ENCODE data around the gene SIPA1L3. TPM values are rescaled to one million over a fixed set of nuclear protein-coding genes. Genes with fewer than 3 reads are reported as not detected.

The SIPA1L3 gene
- total and polyA plus RNA-seq, 2 experiments from 2014 or later: 9.3 to 30.3 TPM

DNA sequence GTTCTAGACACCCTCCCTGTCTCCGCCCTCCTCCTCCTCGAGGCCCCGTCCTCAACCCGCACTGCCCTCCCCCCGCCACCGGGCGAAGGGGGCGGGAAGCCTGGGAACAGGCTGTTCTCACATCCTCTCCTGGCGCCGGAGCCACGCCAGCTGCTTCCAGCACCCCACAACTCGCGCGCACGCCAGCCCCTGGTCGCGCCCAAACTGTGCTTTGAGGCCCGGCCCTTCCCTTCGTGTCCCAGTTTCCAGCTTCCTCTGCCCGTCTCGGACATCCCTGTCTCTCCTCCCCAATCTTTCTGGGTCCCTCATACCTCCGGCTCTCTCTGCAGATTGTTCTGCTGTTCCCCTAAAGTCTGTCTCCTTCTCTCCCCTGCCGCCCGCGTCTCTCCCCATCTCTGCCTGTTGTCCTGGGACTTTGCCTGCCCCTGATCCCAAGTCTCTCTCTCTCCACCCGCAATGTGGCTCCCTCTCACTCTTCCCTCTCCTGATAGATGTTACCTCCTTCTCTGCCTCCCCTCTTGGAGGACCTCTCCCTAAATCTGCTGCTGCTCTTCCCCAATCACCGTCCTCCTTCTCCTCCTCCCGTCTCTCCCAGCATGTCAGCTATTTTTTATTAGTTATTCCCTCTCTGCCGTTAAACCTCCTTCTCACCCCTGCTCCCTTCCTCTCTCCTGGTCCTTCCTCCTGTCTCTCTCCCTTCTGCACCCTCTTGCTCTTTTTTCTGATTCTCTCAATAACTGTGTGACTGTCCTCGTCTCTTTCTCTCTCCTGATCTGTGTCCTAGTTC lies 302.9 kb downstream of the SIPA1L3 start:
- Histone ChIP-seq H3K36me3 (no peaks in the 10 kb centered on the region), H3K9me3 (ENCODE audit: low read depth) (no peaks in the 10 kb centered on the region), H3K4me3 (peak overlapping the region; percentile 7), H3K4me1 (ENCODE audit: low read depth) (peaks cover 28% of the 10 kb centered on the region), H3K27me3 (peaks cover 25% of the 10 kb centered on the region), H3K27ac (no peak overlapping the region)
- no peak for TF ChIP-seq CTCF (IDR thresholded peaks at IDR 0.05; ENCODE audit: low read depth, low read length)
- DNase-seq (ENCODE audit: low read depth in 1 of 2, low spot score in 1 of 2): peak; percentile 28 to 52

GRCh38 chr19:38210458-38210987 lies 303.5 kb downstream of the SIPA1L3 start:
- H3K9me3 ChIP-seq (ENCODE audit: low read depth): no peaks in the 10 kb centered on the region
- H3K27me3 ChIP-seq: peaks cover 25% of the 10 kb centered on the region
- no peak for TF ChIP-seq CTCF (IDR thresholded peaks at IDR 0.05; ENCODE audit: low read depth, low read length)
- H3K4me3 ChIP-seq: no peak overlapping the region
- H3K27ac ChIP-seq: no peak overlapping the region
- no peaks in the 10 kb centered on the region for H3K36me3 ChIP-seq
- H3K4me1 ChIP-seq (ENCODE audit: low read depth): peaks cover 28% of the 10 kb centered on the region
- DNase-seq (ENCODE audit: low read depth in 1 of 2, low spot score in 1 of 2): peak; percentile 55 to 67

GRCh38 chr19:38211151-38211591 lies 304.2 kb downstream of the SIPA1L3 start:
- Histone ChIP-seq H3K36me3 (no peaks in the 10 kb centered on the region), H3K4me3 (no peak overlapping the region), H3K9me3 (ENCODE audit: low read depth) (no peaks in the 10 kb centered on the region), H3K27me3 (peaks cover 25% of the 10 kb centered on the region), H3K4me1 (ENCODE audit: low read depth) (peaks cover 28% of the 10 kb centered on the region), H3K27ac (no peak overlapping the region)
- DNase-seq (ENCODE audit: low read depth in 1 of 2, low spot score in 1 of 2): no peak
- no peak for TF ChIP-seq CTCF (IDR thresholded peaks at IDR 0.05; ENCODE audit: low read depth, low read length)

GRCh38 chr19:38211766-38212165 lies 304.8 kb downstream of the SIPA1L3 start:
- Histone ChIP-seq H3K27ac (no peak overlapping the region), H3K36me3 (no peaks in the 10 kb centered on the region), H3K27me3 (peaks cover 25% of the 10 kb centered on the region), H3K4me3 (no peak overlapping the region), H3K9me3 (ENCODE audit: low read depth) (no peaks in the 10 kb centered on the region), H3K4me1 (ENCODE audit: low read depth) (peaks cover 28% of the 10 kb centered on the region)
- no peak for TF ChIP-seq CTCF (IDR thresholded peaks at IDR 0.05; ENCODE audit: low read depth, low read length)
- no peak for DNase-seq (ENCODE audit: low read depth in 1 of 2, low spot score in 1 of 2)

GRCh38 chr19:38213469-38213868 lies 306.5 kb downstream of the SIPA1L3 start:
- Histone ChIP-seq H3K27me3 (peaks cover 25% of the 10 kb centered on the region), H3K4me1 (ENCODE audit: low read depth) (peaks cover 21% of the 10 kb centered on the region), H3K27ac (no peak overlapping the region), H3K9me3 (ENCODE audit: low read depth) (no peaks in the 10 kb centered on the region), H3K36me3 (no peaks in the 10 kb centered on the region), H3K4me3 (no peak overlapping the region)
- DNase-seq (ENCODE audit: low read depth in 1 of 2, low spot score in 1 of 2): no peak
- no peak for TF ChIP-seq CTCF (IDR thresholded peaks at IDR 0.05; ENCODE audit: low read depth, low read length)
